Activated CD4-positive, alpha-beta T cell treated with anti-CD3 and anti-CD28 coated beads for 1 hour (primary cell): ENCODE data around the gene GRM8.

Experiments used
- DNase-seq: peaks from one replicate; pipeline ENCODE4 v3.0.0-alpha.2; 2020

GRM8 gene

GRCh38 chr7:126656165-126656564 is 596.6 kb downstream of the GRM8 start:
- no peak for DNase-seq

- DNase-seq, result no peak
These were observed 615.2 kb downstream of the GRM8 start for GRCh38 chr7:126637538-126637937.

GRCh38 chr7:126635545-126635944 is 617.2 kb downstream of the GRM8 start:
- no peak for DNase-seq

GRCh38 chr7:126608339-126608776 is 644.4 kb downstream of the GRM8 start:
- no peak for DNase-seq

DNA sequence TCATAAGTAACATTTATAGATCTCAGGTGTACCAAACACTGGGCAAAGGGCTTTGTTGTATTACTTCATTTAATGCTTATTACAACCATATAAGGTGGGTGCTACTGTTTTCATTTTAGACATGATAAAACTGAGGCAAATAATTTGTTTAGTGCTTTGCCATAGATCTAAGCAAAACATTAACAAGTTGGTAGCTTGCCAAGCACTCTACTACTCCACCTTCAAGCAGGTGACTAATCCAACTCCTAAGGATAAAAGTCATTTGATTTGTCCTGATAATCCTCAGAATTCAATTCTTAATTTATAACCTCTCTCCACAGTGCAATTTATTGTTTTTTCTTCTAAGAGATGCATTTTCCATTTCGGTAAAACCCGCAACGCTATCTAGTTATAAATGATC is 646.4 kb downstream of the GRM8 start:
- no peak for DNase-seq

DNA sequence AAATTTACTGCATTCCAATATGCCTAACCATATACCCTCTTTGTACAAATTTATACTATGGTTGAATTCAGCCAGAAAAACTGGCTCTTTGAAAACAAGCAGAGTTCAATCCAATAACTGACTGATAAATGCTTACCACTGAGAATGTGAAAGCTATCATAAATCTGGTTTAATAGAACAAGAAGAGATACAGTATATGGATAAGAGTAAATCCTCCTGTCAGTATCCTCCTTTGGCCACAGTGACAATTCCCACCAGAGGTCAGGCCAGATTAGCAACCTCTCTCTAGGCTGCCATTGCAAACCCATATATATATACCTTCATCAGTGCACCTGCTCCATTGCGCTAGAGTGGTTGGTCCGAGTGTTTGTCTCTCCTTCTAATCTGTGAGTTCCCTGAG is 647.2 kb downstream of the GRM8 start:
- no peak for DNase-seq

DNA sequence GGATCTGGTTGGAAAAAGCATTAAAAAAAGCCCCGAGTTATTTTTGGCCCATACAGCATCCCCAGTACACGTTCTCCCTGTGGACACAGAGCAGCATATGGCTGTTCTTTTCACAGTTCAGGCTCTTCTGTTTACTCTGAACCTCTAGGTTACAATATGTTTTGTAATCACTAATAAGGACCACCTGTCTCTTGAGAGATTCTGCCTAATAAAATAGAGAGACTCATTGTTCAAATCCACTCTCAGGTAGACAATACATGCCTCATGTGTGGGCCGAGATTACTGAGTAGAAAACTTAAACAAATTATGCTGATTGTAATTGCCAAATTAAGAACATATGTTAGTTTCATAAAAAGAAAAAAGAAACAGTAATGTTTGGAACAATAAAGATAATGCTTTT is 647.7 kb downstream of the GRM8 start:
- DNase-seq, result no peak

- no peak for DNase-seq
These were observed 663.6 kb downstream of the GRM8 start for GRCh38 chr7:126589068-126589684.

DNA sequence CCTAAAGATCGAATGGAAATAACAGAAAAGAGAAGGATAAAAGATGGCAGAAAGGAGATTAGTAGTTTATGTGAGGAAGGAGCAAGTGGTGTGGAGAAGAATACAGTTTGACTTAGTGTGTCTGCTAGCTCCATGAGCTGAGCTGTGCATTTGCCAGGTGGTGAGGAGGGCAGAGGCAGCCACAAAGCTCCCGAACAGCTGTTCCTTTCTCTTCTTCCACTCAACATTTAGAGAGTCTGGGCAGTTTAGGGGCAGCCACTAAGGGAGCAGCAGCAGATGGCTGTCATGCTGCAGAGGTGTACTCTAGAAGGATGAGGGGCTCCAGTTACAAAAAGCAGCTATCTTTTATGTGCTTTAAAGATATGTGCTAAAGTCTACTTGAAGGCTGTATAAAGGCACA is 674.4 kb downstream of the GRM8 start:
- DNase-seq, result no peak

GRCh38 chr7:126574276-126575250 is 678.2 kb downstream of the GRM8 start:
- DNase-seq, result no peak

DNA sequence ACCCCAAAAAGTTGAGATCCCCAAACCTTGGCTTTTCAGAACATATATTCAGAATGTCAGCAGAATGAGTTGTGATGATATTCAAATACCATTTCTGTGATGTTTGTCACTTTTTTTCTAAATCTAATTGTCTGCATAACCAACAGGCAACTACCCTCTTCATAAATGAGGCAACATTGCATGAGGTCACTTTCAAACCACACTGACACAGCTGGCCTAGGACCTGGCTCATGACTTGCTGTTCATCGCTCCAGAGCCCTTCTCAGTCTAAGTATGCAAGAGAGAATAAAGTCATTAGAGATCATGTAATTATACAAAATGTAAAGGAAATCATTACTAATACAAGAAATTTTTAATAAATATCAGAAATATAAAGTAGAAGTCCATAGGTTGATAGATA is 681.9 kb downstream of the GRM8 start:
- DNase-seq, result no peak

- no peak for DNase-seq
These were observed 683.3 kb downstream of the GRM8 start for GRCh38 chr7:126569402-126569801.

DNA sequence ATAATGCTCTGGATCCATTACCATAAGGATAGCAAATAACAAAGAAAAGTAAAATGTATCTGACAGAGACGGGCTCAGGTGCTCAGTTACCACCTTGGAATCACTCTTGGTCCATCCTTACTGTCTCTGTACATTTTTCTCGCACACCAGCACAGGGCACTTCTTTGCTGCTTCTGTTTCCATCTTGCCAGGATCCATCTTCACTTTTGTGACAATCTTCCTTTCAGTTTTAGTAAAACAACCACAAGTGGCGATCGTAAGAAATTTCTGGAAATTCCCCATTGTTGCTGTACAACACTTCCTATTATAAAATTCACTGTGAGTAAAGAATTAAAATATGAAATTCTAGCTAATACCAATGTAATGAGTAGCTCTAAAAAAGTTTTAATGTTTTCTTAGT is 695.5 kb downstream of the GRM8 start:
- DNase-seq, result no peak

GRCh38 chr7:126541406-126541805 is 711.3 kb downstream of the GRM8 start:
- DNase-seq, result no peak

- DNase-seq, result no peak
These were observed 717.6 kb downstream of the GRM8 start for GRCh38 chr7:126535176-126535575.

DNA sequence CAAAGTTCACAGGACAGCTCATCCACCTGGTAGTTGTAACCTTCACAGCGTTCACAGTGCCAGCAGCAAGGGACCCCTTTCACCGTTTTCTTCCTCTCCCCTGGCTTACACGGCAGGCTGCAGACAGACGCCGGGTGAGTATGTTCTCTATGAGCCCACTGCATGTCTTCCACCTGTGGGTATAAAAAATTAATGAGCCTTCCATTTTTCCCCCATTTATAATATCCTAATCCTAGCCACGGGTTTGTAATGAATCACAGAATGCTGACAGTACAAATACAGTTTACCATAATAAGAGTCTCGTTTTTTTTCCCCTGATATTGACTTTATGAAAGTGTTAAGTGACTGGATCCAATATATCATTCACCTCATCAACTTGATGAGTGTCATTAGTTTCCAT is 719.0 kb downstream of the GRM8 start:
- no peak for DNase-seq

GRCh38 chr7:126529833-126530232 is 722.9 kb downstream of the GRM8 start:
- DNase-seq, result no peak

- DNase-seq, result no peak
These were observed 723.5 kb downstream of the GRM8 start for GRCh38 chr7:126529254-126529653.

DNA sequence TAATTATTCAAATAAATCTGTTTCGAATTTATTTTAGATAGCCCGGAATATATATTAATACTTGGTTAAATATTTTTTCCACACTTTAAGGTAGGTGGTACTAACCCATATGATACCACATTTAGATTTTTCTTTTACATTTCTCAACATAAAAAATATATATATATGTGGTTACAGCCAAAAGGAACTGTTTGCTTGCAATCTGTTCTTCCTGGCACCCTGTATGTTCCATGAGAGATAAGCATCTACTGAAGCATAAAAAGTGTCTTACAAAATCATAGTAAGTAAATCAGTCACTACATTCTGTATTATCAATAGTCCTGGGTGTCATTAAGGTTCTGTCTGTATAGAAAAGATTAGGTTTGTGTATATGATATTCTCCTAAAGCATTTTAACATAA is 726.8 kb downstream of the GRM8 start:
- DNase-seq, result no peak

GRCh38 chr7:126524967-126525366 is 727.8 kb downstream of the GRM8 start:
- DNase-seq, result no peak

GRCh38 chr7:126511046-126511445 is 741.7 kb downstream of the GRM8 start:
- DNase-seq, result no peak

- DNase-seq, result no peak
These were observed 751.1 kb downstream of the GRM8 start for GRCh38 chr7:126501617-126502016.

DNA sequence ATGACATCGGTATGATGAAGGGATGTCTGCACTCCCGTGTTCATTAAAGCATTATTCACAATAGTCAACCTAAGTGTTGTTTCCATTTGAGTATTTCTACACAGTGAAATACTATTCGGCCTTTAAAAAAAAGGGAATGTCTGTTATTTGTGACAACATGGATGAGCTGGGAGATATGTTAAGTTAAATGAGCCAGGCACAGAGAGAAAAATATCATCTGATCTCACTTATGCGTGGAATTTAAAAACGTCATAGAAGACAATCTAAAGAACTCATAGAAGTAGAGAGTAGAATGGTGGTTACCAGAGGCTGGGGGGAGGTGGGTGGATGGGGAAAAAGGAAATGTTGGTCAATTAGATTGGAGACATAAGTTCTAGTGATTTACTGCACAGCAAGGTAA is 753.3 kb downstream of the GRM8 start:
- no peak for DNase-seq

GRCh38 chr7:126495733-126496132 is 757.0 kb downstream of the GRM8 start:
- DNase-seq, result no peak
